ENCODE measurements around the gene MACO1.
"Not testable (repeated sequence)": the region's sequence is repeated elsewhere in the genome, so short reads cannot be mapped to it uniquely, and the experiment has no call there.

The MACO1 gene

GRCh38 chr1:25412872-25413623 lies 17.6 kb upstream of the MACO1 start:
- CTCF ChIA-PET; DNase-seq (ENCODE audit: extremely low spot score); POLR2A ChIA-PET: not testable (repeated sequence)

GRCh38 chr1:25414157-25414556 lies 16.5 kb upstream of the MACO1 start:
- CTCF ChIA-PET; DNase-seq (ENCODE audit: extremely low spot score); POLR2A ChIA-PET: not testable (repeated sequence)

GRCh38 chr1:25414578-25414977 lies 16.1 kb upstream of the MACO1 start:
- DNase-seq (ENCODE audit: extremely low spot score); POLR2A ChIA-PET; CTCF ChIA-PET: not testable (repeated sequence)

GRCh38 chr1:25417280-25417679 lies 13.4 kb upstream of the MACO1 start:
- CTCF ChIA-PET; POLR2A ChIA-PET; DNase-seq (ENCODE audit: extremely low spot score): not testable (repeated sequence)

- DNase-seq (ENCODE audit: extremely low spot score); POLR2A ChIA-PET; CTCF ChIA-PET: not testable (repeated sequence)
Observed at GRCh38 chr1:25419339-25419738, 11.4 kb upstream of the MACO1 start.

- CTCF ChIA-PET; POLR2A ChIA-PET; DNase-seq (ENCODE audit: extremely low spot score): not testable (repeated sequence)
Observed at GRCh38 chr1:25420715-25421114, 10.0 kb upstream of the MACO1 start, which contains the start of gene RHCE. TSS of gene RHCE (minus strand) at chr1:25420825. CDS start at chr1:25420786, 39 bp downstream.

- CTCF ChIA-PET; POLR2A ChIA-PET; DNase-seq (ENCODE audit: extremely low spot score): not testable (repeated sequence)
Observed at GRCh38 chr1:25423206-25423605, 7.5 kb upstream of the MACO1 start.

GRCh38 chr1:25425098-25426085 lies 5.3 kb upstream of the MACO1 start:
- POLR2A ChIA-PET = no interaction called here
- CTCF ChIA-PET = interaction anchor here (0.8 kb wide), 1 partner anchor 61 kb away, joined by 3 read pairs; no protein-coding TSS in a partner anchor
- no peak for TF ChIP-seq CTCF (IDR thresholded peaks at IDR 0.05; ENCODE audit: control extremely low read depth, extremely low read depth, low read depth, missing control alignments)
- no peak for DNase-seq (ENCODE audit: extremely low spot score)

- CTCF ChIA-PET = interaction anchor here (0.9 to 1.0 kb wide), 2 partner anchors 50 to 61 kb away, joined by 3 read pairs; no protein-coding TSS in a partner anchor
Observed at GRCh38 chr1:25427696-25428095, 3.0 kb upstream of the MACO1 start.

More at GRCh38 chr1:25427696-25428095, 3.0 kb upstream of the MACO1 start:
- no peak for TF ChIP-seq CTCF (IDR thresholded peaks at IDR 0.05; ENCODE audit: control extremely low read depth, extremely low read depth, low read depth, missing control alignments)
- no peak for DNase-seq (ENCODE audit: extremely low spot score)
- POLR2A ChIA-PET = interaction anchor here (0.6 kb wide), 1 partner anchor 476 kb away, joined by 7 read pairs; no protein-coding TSS in a partner anchor
